ENCODE results near the gene UNC13A. TPM values are rescaled to one million over a fixed set of nuclear protein-coding genes. Genes with fewer than 3 reads are reported as not detected.
A peak's percentile ranks its signal among the peaks of the same experiment; 100 is the strongest.

The UNC13A gene
- total RNA-seq, 1 experiment from 2014 or later, result 22.2 TPM

- Histone ChIP-seq H2BK15ac (ENCODE audit: low read depth, low read length) (no peak within 1 kb of the TSS), H3K9ac (ENCODE audit: extremely low read depth, insufficient read length, low read length) (no peak within 1 kb of the TSS), H3K4ac (ENCODE audit: low read depth, low read length) (no peak within 1 kb of the TSS), H3K23ac (ENCODE audit: insufficient read length, low read depth, low read length) (no peak within 1 kb of the TSS), H3K9me3 (ENCODE audit: control insufficient read depth, low read depth, low read length) (no peaks in the 10 kb centered on the region), H3K79me1 (ENCODE audit: insufficient read depth, low read depth, low read length, poor library complexity, severe bottlenecking) (no peaks in the 10 kb centered on the region), H2AFZ (ENCODE audit: low read length) (no peak within 1 kb of the TSS), H4K91ac (ENCODE audit: insufficient read length, low read depth, low read length) (no peak within 1 kb of the TSS), H3T11ph (ENCODE audit: low read length) (no peak within 1 kb of the TSS), H2AK5ac (ENCODE audit: insufficient read length, low read length) (no peak within 1 kb of the TSS), H3K14ac (ENCODE audit: insufficient read depth, low read length) (no peak within 1 kb of the TSS), H2BK12ac (ENCODE audit: insufficient read length, low read depth, low read length) (no peak within 1 kb of the TSS), H2BK20ac (ENCODE audit: low read depth, low read length, poor library complexity, severe bottlenecking) (no peak within 1 kb of the TSS), H3K56ac (ENCODE audit: insufficient read length, low read depth, low read length) (no peak within 1 kb of the TSS), H2BK120ac (ENCODE audit: low read depth, low read length, poor library complexity, severe bottlenecking) (no peak within 1 kb of the TSS), H3K18ac (ENCODE audit: insufficient read length, low read depth, low read length) (no peak within 1 kb of the TSS), H3K27ac (ENCODE audit: insufficient read length, low read depth, low read length) (no peak within 1 kb of the TSS), H3K79me2 (ENCODE audit: insufficient read depth, low read length) (no peaks in the 10 kb centered on the region), H3K4me2 (ENCODE audit: insufficient read depth, insufficient read length, low read length) (peak within 1 kb of the TSS; percentile 39), H3K4me1 (ENCODE audit: insufficient read depth, low read length) (no peaks in the 10 kb centered on the region; the same call in 1 of the 2 replicates), H2BK5ac (ENCODE audit: insufficient read length, low read length) (no peak within 1 kb of the TSS), H3K27me3 (ENCODE audit: insufficient read depth, low read length) (no peaks in the 10 kb centered on the region), H4K5ac (ENCODE audit: insufficient read length, low read depth, low read length) (no peak within 1 kb of the TSS), H4K8ac (replicated peaks; ENCODE audit: insufficient read length, low read depth, low read length) (no peak within 1 kb of the TSS), H4K20me1 (ENCODE audit: control insufficient read depth, insufficient read depth, insufficient read length) (peaks cover 3% of the 10 kb centered on the region), H3K23me2 (ENCODE audit: insufficient read length, low read depth, low read length, poor library complexity, severe bottlenecking) (peaks cover 8% of the 10 kb centered on the region)
- H3K36me3 Mint-ChIP-seq (ENCODE audit: insufficient read depth in 1 of 3, low read depth in 3 of 3), result peaks cover 11 to 19% (median 15%) of the 10 kb centered on the region in 3 experiments; a peak in 6 of 7 replicates
- H3K27ac Mint-ChIP-seq, result peak within 1 kb of the TSS in 1 of 3 experiments; percentile 65; a peak in 1 of 7 replicates
- peaks cover 6% of the 10 kb centered on the region for H3K27me3 Mint-ChIP-seq (ENCODE audit: low read depth)
- peaks cover 12 to 14% of the 10 kb centered on the region in 2 experiments for H3K4me1 Mint-ChIP-seq
- H3K4me3 Mint-ChIP-seq, result peak within 1 kb of the TSS; percentile 69 to 84
- peak; percentile 97 for DNase-seq
- TF ChIP-seq CTCF (conservative IDR thresholded peaks at IDR 0.05), result no peak
- WGBS (ENCODE audit: extremely low coverage, insufficient read length, low lambda C conversion rate), result no CpG with 5 or more reads among the region's 64 CpGs
- H3K9me3 Mint-ChIP-seq, result no peaks in the 10 kb centered on the region
Measured at GRCh38 chr19:17555480-17555928, 132.7 kb downstream of the UNC13A start, which contains the start of gene COLGALT1. Gene COLGALT1, plus strand, starts transcription at chr19:17555649. Its CDS starts 65 bp downstream, at chr19:17555714.

All from H9 (cell line).